ENCODE data around the gene B3GNT7. TPM values are rescaled to one million over a fixed set of nuclear protein-coding genes. Genes with fewer than 3 reads are reported as not detected.
A peak's percentile ranks its signal among the peaks of the same experiment; 100 is the strongest.

B3GNT7 gene
- 0.90 and 1.5 TPM in 2 replicates for total RNA-seq (ENCODE audit: low replicate concordance)

GRCh38 chr2:231395188-231396057, at the start of gene B3GNT7:
B3GNT7 (plus strand) TSS chr2:231395710; CDS start chr2:231395804, 94 bp downstream.
- Histone ChIP-seq H2AFZ (replicated peaks) (peak within 1 kb of the TSS; percentile 88), H3F3A (ENCODE audit: low read depth) (peaks cover 13% of the 10 kb centered on the region), H3K27me3 (peaks cover 34% of the 10 kb centered on the region), H3K36me3 (no peaks in the 10 kb centered on the region), H3K9ac (no peak within 1 kb of the TSS), H3K4me1 (peaks cover 14% of the 10 kb centered on the region), H3K27ac (no peak within 1 kb of the TSS), H3K9me3 (ENCODE audit: low read depth) (no peaks in the 10 kb centered on the region), H3K4me3 (peak within 1 kb of the TSS; percentile 55), H3K4me2 (peak within 1 kb of the TSS; percentile 83), H3K79me2 (ENCODE audit: low read depth) (no peaks in the 10 kb centered on the region), H4K20me1 (ENCODE audit: low read depth) (no peaks in the 10 kb centered on the region)
- H3K4me3 Mint-ChIP-seq = peak within 1 kb of the TSS; percentile 76
- no peak within 1 kb of the TSS for H3K27ac Mint-ChIP-seq
- peaks cover 37% of the 10 kb centered on the region for H3K27me3 Mint-ChIP-seq (ENCODE audit: insufficient read depth, low read depth)
- peaks cover 18% of the 10 kb centered on the region for H3K4me1 Mint-ChIP-seq
- DNase-seq (ENCODE audit: low spot score) = peak; percentile 61
- H3K36me3 Mint-ChIP-seq = no peaks in the 10 kb centered on the region
- TF ChIP-seq, protein P1, sequence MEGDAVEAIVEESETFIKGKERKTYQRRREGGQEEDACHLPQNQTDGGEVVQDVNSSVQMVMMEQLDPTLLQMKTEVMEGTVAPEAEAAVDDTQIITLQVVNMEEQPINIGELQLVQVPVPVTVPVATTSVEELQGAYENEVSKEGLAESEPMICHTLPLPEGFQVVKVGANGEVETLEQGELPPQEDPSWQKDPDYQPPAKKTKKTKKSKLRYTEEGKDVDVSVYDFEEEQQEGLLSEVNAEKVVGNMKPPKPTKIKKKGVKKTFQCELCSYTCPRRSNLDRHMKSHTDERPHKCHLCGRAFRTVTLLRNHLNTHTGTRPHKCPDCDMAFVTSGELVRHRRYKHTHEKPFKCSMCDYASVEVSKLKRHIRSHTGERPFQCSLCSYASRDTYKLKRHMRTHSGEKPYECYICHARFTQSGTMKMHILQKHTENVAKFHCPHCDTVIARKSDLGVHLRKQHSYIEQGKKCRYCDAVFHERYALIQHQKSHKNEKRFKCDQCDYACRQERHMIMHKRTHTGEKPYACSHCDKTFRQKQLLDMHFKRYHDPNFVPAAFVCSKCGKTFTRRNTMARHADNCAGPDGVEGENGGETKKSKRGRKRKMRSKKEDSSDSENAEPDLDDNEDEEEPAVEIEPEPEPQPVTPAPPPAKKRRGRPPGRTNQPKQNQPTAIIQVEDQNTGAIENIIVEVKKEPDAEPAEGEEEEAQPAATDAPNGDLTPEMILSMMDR (IDR thresholded peaks at IDR 0.05) = no peak
- peak; percentile 32 for TF ChIP-seq EZH2phosphoT487 (IDR thresholded peaks at IDR 0.05)
- H3K9me3 Mint-ChIP-seq = no peaks in the 10 kb centered on the region

GRCh38 chr2:231347081-231347480, 48.4 kb upstream of the B3GNT7 start:
- H3K4me3 Mint-ChIP-seq = no peak overlapping the region
- peaks cover 22% of the 10 kb centered on the region for H3K4me1 ChIP-seq
- no peaks in the 10 kb centered on the region for H3K79me2 ChIP-seq (ENCODE audit: low read depth)
- no peaks in the 10 kb centered on the region for H4K20me1 ChIP-seq (ENCODE audit: low read depth)
- no peak overlapping the region for H3K9ac ChIP-seq
- H3K4me1 Mint-ChIP-seq = peaks cover 6% of the 10 kb centered on the region
- no peak overlapping the region for H3K4me3 ChIP-seq
- no peak overlapping the region for H3K4me2 ChIP-seq
- TF ChIP-seq EZH2 (IDR thresholded peaks at IDR 0.05) = no peak
- TF ChIP-seq EZH2phosphoT487 (IDR thresholded peaks at IDR 0.05) = no peak
- TF ChIP-seq, protein P1 (IDR thresholded peaks at IDR 0.05) = no peak
- no peak overlapping the region for H2AFZ ChIP-seq (replicated peaks)
- H3K36me3 Mint-ChIP-seq = peaks cover 25% of the 10 kb centered on the region
- no peaks in the 10 kb centered on the region for H3K36me3 ChIP-seq
- H3K9me3 ChIP-seq (ENCODE audit: low read depth) = no peaks in the 10 kb centered on the region
- no peaks in the 10 kb centered on the region for H3K27me3 Mint-ChIP-seq (ENCODE audit: insufficient read depth, low read depth)
- no peaks in the 10 kb centered on the region for H3K9me3 Mint-ChIP-seq
- no peak overlapping the region for H3K27ac Mint-ChIP-seq
- DNase-seq (ENCODE audit: low spot score) = no peak
- no peaks in the 10 kb centered on the region for H3K27me3 ChIP-seq
- no peak overlapping the region for H3K27ac ChIP-seq
- H3F3A ChIP-seq (ENCODE audit: low read depth) = peaks cover 11% of the 10 kb centered on the region

GRCh38 chr2:231347638-231348037, 47.9 kb upstream of the B3GNT7 start:
- Histone ChIP-seq H4K20me1 (ENCODE audit: low read depth) (no peaks in the 10 kb centered on the region), H3K9ac (no peak overlapping the region), H3K4me3 (no peak overlapping the region), H2AFZ (replicated peaks) (no peak overlapping the region), H3K9me3 (ENCODE audit: low read depth) (no peaks in the 10 kb centered on the region), H3K4me2 (no peak overlapping the region), H3F3A (ENCODE audit: low read depth) (peaks cover 7% of the 10 kb centered on the region), H3K27me3 (no peaks in the 10 kb centered on the region), H3K4me1 (peaks cover 17% of the 10 kb centered on the region), H3K36me3 (no peaks in the 10 kb centered on the region), H3K27ac (no peak overlapping the region), H3K79me2 (ENCODE audit: low read depth) (no peaks in the 10 kb centered on the region)
- H3K36me3 Mint-ChIP-seq = peaks cover 27% of the 10 kb centered on the region
- DNase-seq (ENCODE audit: low spot score) = no peak
- no peaks in the 10 kb centered on the region for H3K27me3 Mint-ChIP-seq (ENCODE audit: insufficient read depth, low read depth)
- H3K4me3 Mint-ChIP-seq = no peak overlapping the region
- H3K4me1 Mint-ChIP-seq = peaks cover 2% of the 10 kb centered on the region
- H3K27ac Mint-ChIP-seq = no peak overlapping the region
- H3K9me3 Mint-ChIP-seq = no peaks in the 10 kb centered on the region
- TF ChIP-seq EZH2phosphoT487 (IDR thresholded peaks at IDR 0.05) (no peak), EZH2 (IDR thresholded peaks at IDR 0.05) (no peak)
- TF ChIP-seq, protein P1 (IDR thresholded peaks at IDR 0.05) = no peak

Data from neural progenitor cell (in vitro differentiated cells).